ENCODE measurements around the gene MTMR12. TPM values are rescaled to one million over a fixed set of nuclear protein-coding genes. Genes with fewer than 3 reads are reported as not detected.

The MTMR12 gene
- total and polyA plus RNA-seq, 2 of the 8 experiments (the other 6 are each of a cell fraction or from before 2014, with no cell fraction given): 19.1 to 59.3 TPM

- TF ChIP-seq TAF1 (IDR thresholded peaks at IDR 0.05; ENCODE audit: low read depth, low read length): 0 out of 2 replicates have a peak, but pooled peaks have one; percentile 47
- TF ChIP-seq RBBP5 (IDR thresholded peaks at IDR 0.05; ENCODE audit: borderline replicate concordance, low read depth, low read length): no peak
These were observed 543 bp downstream of the MTMR12 start (continued) for GRCh38 chr5:32312197-32312594.

Measured in H1 (cell line).